HFFc6 (cell line): ENCODE data around the gene ANGPTL8. TPM values are rescaled to one million over a fixed set of nuclear protein-coding genes. Genes with fewer than 3 reads are reported as not detected.
A peak's percentile ranks its signal among the peaks of the same experiment; 100 is the strongest.

Source experiments
- DNase-seq: peaks from one replicate; pipeline ENCODE4 v3.0.0-alpha.2; 2018
- H3K27ac Mint-ChIP-seq: 2 replicates; pipeline ENCODE4 v1.8.0; 2020; ENCODE audit warnings: mild to moderate bottlenecking, mixed read lengths
- H3K27me3 Mint-ChIP-seq: 2 replicates; pipeline ENCODE4 v1.8.0; 2021; ENCODE audit warnings: mild to moderate bottlenecking, moderate library complexity, mixed read lengths; ENCODE audit not compliant: insufficient read depth
- H3K36me3 Mint-ChIP-seq: 2 replicates; pipeline ENCODE4 v1.8.0; 2021; ENCODE audit warnings: low read depth, mixed read lengths
- H3K4me1 Mint-ChIP-seq: 2 replicates; pipeline ENCODE4 v1.8.0; 2020; ENCODE audit warnings: low read depth, mixed read lengths
- H3K4me3 Mint-ChIP-seq: 2 replicates; pipeline ENCODE4 v1.8.0; 2020; ENCODE audit warnings: mild to moderate bottlenecking, moderate library complexity, mixed read lengths
- H3K9me3 Mint-ChIP-seq: 2 replicates; pipeline ENCODE4 v1.8.0; 2020; ENCODE audit warnings: mild to moderate bottlenecking, mixed read lengths
- total RNA-seq, 6 experiments: library from RNA; stranded (reverse); fragmentation: NEBNext Ultra II Directional; extraction: Animal tissue kit (Norgen Biotek cat#: 25700); gene quantifications; 2 replicates in 1 of 6; 3 replicates in 5 of 6; pipeline ENCODE4 v1.2.3, GENCODE V29; 2021
- TF ChIP-seq, protein P1 (sequence below): fragments of 200-600 bp; sonication (generic); IDR thresholded peaks from 2 replicates; pipeline ENCODE4 v1.5.0; 2021; ENCODE audit warnings: antibody characterized with exemption, mild to moderate bottlenecking

The ANGPTL8 gene
- total RNA-seq, 6 experiments from 2014 or later, result not detected

DNA sequence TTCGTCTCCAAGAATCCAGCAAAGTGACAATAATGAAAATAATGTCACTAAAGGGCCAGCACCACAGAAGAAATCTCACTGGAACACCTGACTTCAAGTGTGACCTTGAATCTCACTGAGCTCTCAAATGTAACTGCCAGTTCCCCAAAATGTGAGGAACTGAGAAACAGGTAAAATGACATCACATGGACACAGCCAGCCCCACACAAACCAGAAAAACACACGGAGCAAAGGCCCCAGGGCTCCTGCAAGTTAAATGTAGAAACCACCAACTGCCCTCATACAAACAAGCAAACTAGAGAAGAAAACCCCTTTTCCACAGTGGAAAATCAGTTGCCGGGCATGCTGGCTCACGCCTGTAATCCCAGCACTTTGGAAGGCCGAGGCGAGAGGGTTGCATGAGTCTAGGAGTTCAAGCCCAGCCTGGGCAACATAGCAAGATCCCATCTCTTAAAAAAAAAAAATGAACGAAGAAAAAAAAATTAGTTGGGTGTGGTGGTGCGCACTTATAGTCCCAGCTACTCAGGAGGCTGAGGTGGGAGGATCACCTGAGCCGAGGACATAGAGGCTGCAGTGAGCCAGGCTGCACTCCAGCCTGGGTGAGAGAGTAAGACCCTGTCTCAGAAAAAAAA, 33.4 kb upstream of the ANGPTL8 start:
- Mint-ChIP-seq H3K36me3 (peaks cover 11% of the 10 kb centered on the region), H3K9me3 (peaks cover 6% of the 10 kb centered on the region), H3K27me3 (peaks cover 10% of the 10 kb centered on the region), H3K27ac (0 out of 2 replicates have a peak overlapping the region, but pooled peaks have one; percentile 5), H3K4me3 (no peak overlapping the region), H3K4me1 (peaks cover 31% of the 10 kb centered on the region)
- DNase-seq, result no peak
- TF ChIP-seq, protein P1, sequence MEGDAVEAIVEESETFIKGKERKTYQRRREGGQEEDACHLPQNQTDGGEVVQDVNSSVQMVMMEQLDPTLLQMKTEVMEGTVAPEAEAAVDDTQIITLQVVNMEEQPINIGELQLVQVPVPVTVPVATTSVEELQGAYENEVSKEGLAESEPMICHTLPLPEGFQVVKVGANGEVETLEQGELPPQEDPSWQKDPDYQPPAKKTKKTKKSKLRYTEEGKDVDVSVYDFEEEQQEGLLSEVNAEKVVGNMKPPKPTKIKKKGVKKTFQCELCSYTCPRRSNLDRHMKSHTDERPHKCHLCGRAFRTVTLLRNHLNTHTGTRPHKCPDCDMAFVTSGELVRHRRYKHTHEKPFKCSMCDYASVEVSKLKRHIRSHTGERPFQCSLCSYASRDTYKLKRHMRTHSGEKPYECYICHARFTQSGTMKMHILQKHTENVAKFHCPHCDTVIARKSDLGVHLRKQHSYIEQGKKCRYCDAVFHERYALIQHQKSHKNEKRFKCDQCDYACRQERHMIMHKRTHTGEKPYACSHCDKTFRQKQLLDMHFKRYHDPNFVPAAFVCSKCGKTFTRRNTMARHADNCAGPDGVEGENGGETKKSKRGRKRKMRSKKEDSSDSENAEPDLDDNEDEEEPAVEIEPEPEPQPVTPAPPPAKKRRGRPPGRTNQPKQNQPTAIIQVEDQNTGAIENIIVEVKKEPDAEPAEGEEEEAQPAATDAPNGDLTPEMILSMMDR, result no peak

DNA sequence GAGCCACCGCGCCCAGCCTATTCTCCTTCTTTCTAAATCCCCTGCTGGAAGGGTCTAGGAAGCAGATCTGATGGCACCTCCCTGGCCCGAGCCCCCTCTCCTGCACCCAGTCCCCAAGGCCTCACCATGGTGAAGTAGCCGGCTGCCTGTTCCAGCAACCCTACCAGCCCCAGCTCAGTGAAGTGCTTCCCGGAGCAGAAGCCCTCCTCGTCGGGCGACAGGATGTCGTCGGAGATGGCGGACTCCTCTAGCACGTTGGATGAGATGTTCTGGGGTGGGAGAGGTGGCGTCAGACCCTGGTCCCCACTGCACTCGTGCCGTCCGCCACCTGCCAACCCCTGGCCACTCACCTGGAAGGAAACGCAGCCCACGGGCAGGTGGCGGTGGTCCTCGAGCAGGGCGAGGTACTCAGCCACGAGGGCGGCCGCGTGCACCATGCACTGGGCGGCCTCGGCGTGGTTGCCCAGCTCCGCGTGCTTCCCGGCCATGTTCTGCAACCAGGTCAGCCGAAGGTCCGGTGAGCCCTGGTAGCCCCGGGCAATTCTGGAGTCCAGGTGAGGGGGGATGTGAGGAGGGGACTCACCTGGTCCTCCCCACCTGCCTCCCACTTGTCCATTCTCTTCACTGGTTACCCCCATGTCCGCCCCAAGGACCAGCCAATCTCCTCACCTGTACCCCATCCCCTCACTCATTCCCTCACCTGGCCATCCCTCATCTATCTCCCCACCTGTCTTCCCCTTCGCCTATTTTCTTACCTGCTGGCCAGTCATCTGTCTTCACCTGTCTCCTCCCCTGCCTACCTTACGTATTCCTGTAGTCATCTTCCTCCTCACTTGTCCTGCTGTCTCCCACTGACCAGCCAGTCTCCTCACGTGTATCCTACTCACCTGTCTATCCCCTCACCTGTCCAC, 30.6 kb upstream of the ANGPTL8 start:
- H3K36me3 Mint-ChIP-seq, result peaks cover 18% of the 10 kb centered on the region
- peak; percentile 13 for DNase-seq
- TF ChIP-seq, protein P1, result no peak
- peaks cover 13% of the 10 kb centered on the region for H3K4me1 Mint-ChIP-seq
- no peak overlapping the region for H3K4me3 Mint-ChIP-seq
- H3K27me3 Mint-ChIP-seq, result peaks cover 12% of the 10 kb centered on the region
- no peak overlapping the region for H3K27ac Mint-ChIP-seq
- H3K9me3 Mint-ChIP-seq, result peaks cover 14% of the 10 kb centered on the region

DNA sequence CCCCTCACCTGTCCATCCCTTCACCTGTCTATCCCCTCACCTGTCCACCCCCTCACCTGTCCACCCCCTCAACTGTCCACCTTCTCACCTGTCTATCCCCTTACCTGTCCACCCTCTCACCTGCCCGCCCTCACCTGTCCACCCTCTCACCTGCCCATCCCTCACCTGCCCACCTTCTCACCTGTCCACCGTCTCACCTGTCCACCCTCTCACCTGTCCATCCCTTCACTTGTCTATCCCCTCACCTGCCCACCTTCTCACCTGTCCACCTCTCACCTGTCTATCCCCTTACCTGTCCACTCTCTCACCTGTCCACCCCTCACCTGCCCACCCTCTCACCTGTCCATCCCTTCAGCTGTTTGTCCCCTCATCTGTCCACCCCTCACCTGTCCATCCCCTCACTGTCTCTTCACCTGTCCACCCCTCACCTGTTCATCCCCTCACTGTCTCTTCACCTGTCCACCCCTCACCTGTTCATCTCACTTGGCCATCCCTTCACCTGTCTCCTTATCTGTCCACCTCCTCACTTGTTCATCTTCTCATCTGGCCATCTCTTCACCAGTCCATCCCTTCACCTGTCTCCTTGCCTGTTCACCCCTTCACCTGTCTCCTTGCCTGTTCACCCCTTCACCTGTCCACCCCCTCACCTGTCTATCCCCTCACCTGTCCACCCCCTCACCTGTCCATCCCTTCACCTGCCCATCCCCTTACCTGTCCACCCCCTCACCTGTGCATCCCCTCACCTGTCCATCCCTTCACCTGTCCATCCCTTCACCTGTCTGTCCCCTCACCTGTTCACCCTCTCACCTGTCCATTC, 29.4 kb upstream of the ANGPTL8 start:
- Mint-ChIP-seq H3K27ac (no peak overlapping the region; the same call in 1 of the 2 replicates), H3K36me3 (peaks cover 18% of the 10 kb centered on the region), H3K4me3 (peak overlapping the region; percentile 30; the same call in 1 of the 2 replicates), H3K4me1 (peaks cover 1% of the 10 kb centered on the region), H3K27me3 (peaks cover 12% of the 10 kb centered on the region), H3K9me3 (peaks cover 14% of the 10 kb centered on the region)
- TF ChIP-seq, protein P1, result no peak
- no peak for DNase-seq

DNA sequence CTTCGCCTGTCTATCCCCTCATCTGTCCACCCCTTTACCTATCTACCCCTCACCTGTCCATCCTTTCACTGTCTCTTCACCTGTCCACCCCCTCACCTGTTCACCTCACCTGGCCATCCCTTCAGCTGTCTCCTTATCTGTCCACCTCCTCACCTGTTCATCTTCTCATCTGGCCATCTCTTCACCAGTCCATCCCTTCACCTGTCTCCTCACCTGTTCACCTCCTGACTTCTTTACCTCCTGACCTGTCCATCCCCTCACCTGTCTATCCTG, 28.8 kb upstream of the ANGPTL8 start:
- H3K4me3 Mint-ChIP-seq, result peak overlapping the region; percentile 44
- TF ChIP-seq, protein P1, result no peak
- no peak for DNase-seq
- H3K4me1 Mint-ChIP-seq, result no peaks in the 10 kb centered on the region; the same call in 1 of the 2 replicates
- H3K27ac Mint-ChIP-seq, result peak overlapping the region; percentile 58; the same call in 1 of the 2 replicates
- peaks cover 14% of the 10 kb centered on the region for H3K9me3 Mint-ChIP-seq
- peaks cover 12% of the 10 kb centered on the region for H3K27me3 Mint-ChIP-seq
- H3K36me3 Mint-ChIP-seq, result peaks cover 22% of the 10 kb centered on the region

DNA sequence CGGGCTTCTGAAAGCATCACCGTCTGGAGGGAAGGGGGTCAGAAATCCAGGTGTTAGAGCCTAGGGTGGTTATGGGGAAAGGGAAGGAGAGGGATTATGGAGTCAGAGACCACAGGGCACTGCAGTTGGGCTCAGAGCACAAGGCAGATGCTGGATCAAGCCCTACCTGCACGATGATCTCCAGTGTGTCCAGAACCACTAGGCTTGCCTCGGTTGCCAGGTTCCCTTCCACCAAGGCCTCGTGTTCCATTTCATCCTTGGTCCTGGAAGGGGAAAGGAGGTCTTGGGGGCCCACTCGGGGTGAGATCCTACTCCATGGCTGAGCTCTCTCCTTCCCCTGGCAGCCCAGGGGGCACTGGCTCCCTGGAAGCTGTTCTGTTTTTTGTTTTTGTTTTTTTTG, 25.0 kb upstream of the ANGPTL8 start:
- DNase-seq, result no peak
- peaks cover 7% of the 10 kb centered on the region for H3K27me3 Mint-ChIP-seq
- H3K36me3 Mint-ChIP-seq, result peaks cover 28% of the 10 kb centered on the region
- no peak overlapping the region for H3K4me3 Mint-ChIP-seq
- no peak overlapping the region for H3K27ac Mint-ChIP-seq
- H3K9me3 Mint-ChIP-seq, result peaks cover 14% of the 10 kb centered on the region
- no peaks in the 10 kb centered on the region; the same call in 1 of the 2 replicates for H3K4me1 Mint-ChIP-seq
- TF ChIP-seq, protein P1, result no peak
